ENCODE results near the gene CEPT1.

The CEPT1 gene

GRCh38 chr1:111145963-111146768 lies 6.1 kb downstream of the CEPT1 start:
- DNase-seq: no peak

GRCh38 chr1:111147948-111148347 lies 7.9 kb downstream of the CEPT1 start:
- no peak for DNase-seq

- DNase-seq: no peak
Measured at GRCh38 chr1:111148376-111148881, 8.4 kb downstream of the CEPT1 start.

GRCh38 chr1:111151838-111152237 lies 11.8 kb downstream of the CEPT1 start:
- no peak for DNase-seq

- DNase-seq: no peak
Measured at GRCh38 chr1:111154021-111154999, 14.3 kb downstream of the CEPT1 start.

- no peak for DNase-seq
Measured at GRCh38 chr1:111157431-111157830, 17.4 kb downstream of the CEPT1 start.

- DNase-seq: no peak
Measured at GRCh38 chr1:111161843-111162487, 21.9 kb downstream of the CEPT1 start.

GRCh38 chr1:111162488-111162880 lies 22.5 kb downstream of the CEPT1 start:
- DNase-seq: no peak

GRCh38 chr1:111163363-111163762 lies 23.3 kb downstream of the CEPT1 start:
- DNase-seq: no peak

- DNase-seq: no peak
Measured at GRCh38 chr1:111164151-111164550, 24.1 kb downstream of the CEPT1 start.

- DNase-seq: no peak
Measured at GRCh38 chr1:111172463-111172862, 32.4 kb downstream of the CEPT1 start.

- no peak for DNase-seq
Measured at GRCh38 chr1:111174070-111174469, 34.0 kb downstream of the CEPT1 start.

- DNase-seq: no peak
Measured at GRCh38 chr1:111175349-111175748, 35.3 kb downstream of the CEPT1 start.

GRCh38 chr1:111176678-111177077 lies 36.7 kb downstream of the CEPT1 start:
- no peak for DNase-seq

- no peak for DNase-seq
Measured at GRCh38 chr1:111179968-111180533, 40.0 kb downstream of the CEPT1 start.

GRCh38 chr1:111182052-111182451 lies 42.0 kb downstream of the CEPT1 start:
- no peak for DNase-seq

- no peak for DNase-seq
Measured at GRCh38 chr1:111183308-111184069, 43.5 kb downstream of the CEPT1 start.

GRCh38 chr1:111184663-111185062 lies 44.6 kb downstream of the CEPT1 start:
- no peak for DNase-seq

- no peak for DNase-seq
Measured at GRCh38 chr1:111190931-111191451, 51.0 kb downstream of the CEPT1 start.

GRCh38 chr1:111191496-111191895 lies 51.5 kb downstream of the CEPT1 start:
- no peak for DNase-seq
